NOMO-1 treated with dmso at 0.1 percent for 144 hours (cell line): ENCODE data around the gene LRIT2.

Experiments used
- DNase-seq: peaks from one replicate; lab custom pipeline; 2025; ENCODE audit not compliant: unreplicated experiment; lab: John Stamatoyannopoulos, UW

Gene LRIT2

GRCh38 chr10:84208023-84208422, 17.3 kb downstream of the LRIT2 start:
- DNase-seq: no peak

DNA sequence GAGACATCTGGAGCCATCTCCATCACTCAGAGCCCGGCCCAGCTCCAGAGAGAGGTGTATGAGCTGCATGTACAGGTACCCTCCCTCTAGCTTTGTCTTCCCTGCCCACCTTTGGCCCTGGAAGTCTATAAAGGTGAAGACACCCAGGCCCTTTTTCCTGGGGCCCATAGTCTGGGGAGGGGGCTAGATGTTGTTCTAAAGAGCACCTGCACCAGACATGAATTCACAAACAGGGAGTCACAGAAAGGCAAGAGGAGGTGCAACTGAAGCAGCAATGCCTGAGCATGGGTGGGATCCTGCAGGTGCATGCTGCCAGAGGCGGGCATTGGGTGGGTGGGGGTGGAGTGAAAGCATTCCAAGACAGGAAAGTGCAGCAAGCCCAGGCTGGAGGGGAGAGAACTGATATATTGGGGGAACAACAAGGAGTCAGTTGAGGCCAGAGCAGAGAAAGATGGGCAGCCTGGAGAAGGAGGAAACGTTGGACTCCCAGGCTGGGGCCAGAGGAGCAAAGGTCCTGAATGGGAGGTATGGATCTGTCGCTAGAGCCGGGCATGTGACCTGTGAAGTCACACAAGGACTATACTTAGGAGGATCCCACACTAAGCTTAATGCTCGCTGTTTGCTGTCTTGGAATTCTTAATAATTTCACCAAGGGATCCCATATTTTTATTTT, 19.4 kb downstream of the LRIT2 start:
- DNase-seq: no peak

DNA sequence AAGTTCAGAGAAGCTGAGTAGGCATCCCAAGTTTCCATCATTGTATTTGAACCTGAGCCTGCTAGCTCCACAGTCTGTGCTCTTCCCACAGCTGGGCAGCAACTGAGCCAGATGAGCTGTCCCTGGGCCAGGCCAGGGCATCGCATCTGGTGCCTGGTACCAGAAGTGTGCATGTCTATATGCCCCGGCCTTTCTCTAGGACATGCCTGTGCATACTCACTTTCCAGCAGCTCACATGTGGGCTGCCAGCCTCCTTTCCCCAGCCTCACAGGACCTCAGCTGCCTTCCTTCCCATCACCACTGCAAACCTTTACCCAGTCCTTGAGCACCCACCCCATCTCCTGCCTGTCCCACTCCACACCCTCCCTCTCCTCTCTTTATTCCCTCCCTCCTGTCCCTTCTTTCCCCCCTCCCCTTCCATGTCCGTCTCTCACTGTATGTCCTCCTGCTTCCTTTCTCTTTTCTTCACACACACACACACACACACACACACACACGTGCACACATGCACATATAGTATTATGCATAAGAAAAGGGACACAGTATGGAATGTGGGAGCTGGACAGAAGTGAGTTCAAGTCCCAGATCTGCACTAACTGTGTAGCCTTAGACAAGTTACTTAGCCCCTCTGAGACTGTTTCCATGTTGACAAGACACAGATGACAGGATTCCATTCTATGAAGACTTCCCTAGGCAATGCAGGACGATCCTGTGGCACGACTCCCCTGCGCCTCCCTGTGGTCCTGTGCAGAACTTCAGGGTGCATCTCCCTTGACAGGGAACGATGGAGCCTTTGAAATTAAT, 20.1 kb downstream of the LRIT2 start:
- DNase-seq: no peak

DNA sequence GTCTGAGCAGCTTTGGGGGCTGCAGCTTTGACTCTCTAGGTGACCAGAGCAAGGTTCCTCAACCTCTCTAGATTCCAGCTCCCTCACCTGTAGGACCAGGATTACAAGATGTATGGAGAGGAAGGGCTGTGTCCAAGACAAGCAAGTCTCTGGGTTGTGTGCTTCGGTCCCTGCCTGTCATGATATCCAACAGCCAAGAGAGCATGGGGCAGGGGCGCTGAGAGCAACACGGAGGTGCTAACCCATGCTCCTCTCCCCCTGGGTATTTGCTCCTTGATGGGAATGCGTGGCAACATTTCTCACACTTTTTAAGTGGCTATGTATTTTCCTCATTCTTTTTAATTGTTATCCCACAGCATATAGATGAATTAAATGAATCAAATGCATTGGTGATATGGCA, 20.7 kb downstream of the LRIT2 start:
- DNase-seq: no peak

DNA sequence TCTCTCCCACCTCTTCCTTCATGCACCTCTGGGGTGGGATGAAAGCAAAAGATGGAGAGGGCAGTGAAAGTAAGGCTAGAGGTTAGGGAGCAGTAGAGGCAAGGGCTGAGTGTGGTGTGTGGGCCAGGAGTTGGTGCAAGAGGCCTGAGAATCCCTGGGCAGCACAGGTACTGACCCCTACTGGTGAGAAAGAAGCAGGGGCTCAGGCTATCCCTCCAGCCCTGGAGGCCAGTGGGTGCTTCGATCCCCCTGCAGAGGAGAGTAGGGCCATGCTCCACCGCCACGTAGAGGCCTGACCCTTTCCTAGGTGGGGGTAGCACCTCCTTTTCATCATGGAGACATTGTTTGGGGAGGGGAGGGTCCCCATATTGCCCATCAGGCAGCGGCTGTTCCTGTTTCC, 21.2 kb downstream of the LRIT2 start:
- no peak for DNase-seq

GRCh38 chr10:84202349-84202748, 23.0 kb downstream of the LRIT2 start:
- no peak for DNase-seq

DNA sequence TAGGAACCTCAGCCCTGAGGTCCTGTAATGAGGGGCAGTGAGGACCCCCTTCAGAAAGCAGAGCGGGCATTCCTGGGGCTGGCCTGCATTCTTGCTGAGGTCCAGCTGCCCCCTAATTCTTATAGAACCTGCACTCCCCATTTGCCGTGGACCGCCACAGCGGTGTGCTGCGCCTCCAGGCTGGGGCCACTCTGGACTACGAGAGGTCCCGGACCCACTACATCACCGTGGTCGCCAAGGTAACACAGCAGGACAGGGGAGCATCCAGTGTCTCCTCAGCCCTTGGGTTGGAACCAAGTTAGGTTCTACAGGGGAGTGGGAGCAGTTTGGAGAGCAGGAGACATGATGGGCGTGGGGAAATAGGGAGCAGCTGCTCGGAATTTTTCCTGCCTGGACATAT, 23.7 kb downstream of the LRIT2 start:
- DNase-seq: no peak

- DNase-seq: no peak
Measured at GRCh38 chr10:84201244-84201606, 24.1 kb downstream of the LRIT2 start.

GRCh38 chr10:84200537-84201243, 24.7 kb downstream of the LRIT2 start:
- no peak for DNase-seq

- DNase-seq: no peak
Measured at GRCh38 chr10:84198206-84198915, 27.0 kb downstream of the LRIT2 start.

GRCh38 chr10:84197643-84198042, 27.7 kb downstream of the LRIT2 start:
- DNase-seq: no peak

- DNase-seq: no peak
Measured at GRCh38 chr10:84196941-84197340, 28.4 kb downstream of the LRIT2 start.

GRCh38 chr10:84196083-84196482, 29.3 kb downstream of the LRIT2 start:
- DNase-seq: no peak

DNA sequence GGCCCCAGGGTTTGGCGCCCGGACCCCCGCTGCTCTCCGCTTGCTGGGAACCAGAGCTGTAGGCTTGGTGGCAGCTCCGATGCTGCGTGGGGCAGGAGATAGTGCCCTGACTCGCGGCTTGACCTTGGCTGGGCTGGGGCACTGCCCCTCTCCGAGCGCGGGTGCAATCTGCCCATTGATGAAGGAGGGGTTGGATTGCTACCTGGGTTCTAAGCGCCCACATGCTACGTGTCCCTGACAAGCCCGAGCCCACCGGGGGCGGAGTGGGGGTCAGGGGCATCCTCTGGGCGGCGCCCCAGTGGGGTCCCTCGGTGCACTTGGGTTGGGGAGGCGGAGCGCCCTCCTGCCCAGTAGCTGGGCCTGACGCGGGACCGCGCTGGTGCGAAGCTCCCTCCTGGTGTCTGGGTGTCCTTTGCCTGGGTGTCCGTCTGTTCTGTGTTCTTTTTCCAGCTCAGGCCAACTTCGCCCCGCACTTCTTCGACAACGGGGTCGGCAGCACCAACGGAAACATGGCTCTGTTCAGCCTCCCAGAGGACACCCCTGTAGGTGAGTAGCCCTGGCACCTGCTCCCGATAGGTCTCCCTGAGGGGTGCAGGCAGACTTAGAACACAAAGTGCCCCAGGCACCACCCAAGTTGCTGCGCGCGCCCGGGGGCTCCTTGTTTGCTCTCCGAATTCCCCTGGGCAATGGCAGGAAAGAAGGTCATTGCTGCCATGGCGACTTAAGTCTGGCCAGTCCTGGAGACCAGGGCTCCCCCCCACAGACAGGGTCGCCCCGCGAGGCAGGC, 30.1 kb downstream of the LRIT2 start:
- no peak for DNase-seq

- DNase-seq: peak; percentile 67
Measured at GRCh38 chr10:84194424-84195043, 30.8 kb downstream of the LRIT2 start, which contains the start of gene CDHR1. TSS of gene CDHR1 (plus strand) at chr10:84194537. CDS start at chr10:84194761, 224 bp downstream.

DNA sequence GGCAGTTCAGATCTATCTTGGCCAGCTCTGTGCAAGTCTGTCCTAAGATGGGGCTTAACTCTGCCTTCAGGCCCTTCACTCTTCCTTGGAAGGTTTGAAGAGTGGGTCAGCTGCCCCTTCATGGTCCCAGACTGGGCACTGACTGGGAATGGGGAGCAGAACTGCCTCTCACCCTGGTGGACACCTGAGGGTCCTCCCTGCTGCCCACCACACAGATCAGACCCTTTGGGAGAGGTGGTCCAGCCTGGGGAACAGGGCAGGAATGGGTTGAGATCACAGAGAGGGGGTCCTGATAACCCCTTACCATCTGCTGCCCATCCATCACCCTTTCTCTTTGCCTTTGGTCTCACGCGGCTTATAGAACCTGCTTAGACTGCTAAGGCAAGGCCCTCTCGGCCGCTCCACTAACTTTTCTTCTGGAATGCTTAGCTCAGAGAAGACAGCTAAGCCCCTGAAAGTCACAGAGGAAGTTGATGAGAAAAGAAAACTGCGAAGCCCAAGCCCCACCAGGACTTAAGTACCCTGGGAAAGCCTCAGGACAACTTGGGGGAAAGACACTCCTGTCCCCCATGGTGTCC, 31.4 kb downstream of the LRIT2 start:
- DNase-seq: no peak

GRCh38 chr10:84193327-84193726, 32.0 kb downstream of the LRIT2 start:
- DNase-seq: no peak

DNA sequence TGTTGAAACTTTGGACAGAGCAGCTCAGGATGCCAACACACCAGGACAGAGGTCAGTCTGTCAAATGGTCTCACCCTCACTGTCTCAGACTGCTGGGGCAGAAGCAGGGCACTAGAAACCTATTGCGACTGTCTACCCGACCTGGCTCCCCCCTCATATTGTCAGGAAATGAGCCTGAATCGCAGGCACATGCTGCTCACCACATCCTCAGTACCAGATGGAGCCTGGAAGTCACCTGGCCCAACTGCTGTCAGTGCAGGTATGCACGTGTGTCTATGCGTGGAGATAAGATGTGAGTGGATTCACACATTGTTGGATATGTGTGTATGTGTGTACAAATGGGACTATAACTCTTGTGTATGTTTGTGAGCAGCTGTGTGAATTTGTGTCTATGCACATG, 34.2 kb downstream of the LRIT2 start:
- DNase-seq: no peak

- no peak for DNase-seq
Measured at GRCh38 chr10:84190621-84191020, 34.7 kb downstream of the LRIT2 start.

- DNase-seq: no peak
Measured at GRCh38 chr10:84188815-84189214, 36.5 kb downstream of the LRIT2 start.
